HT1080 (cell line): ENCODE results near the gene SHPK. TPM values are rescaled to one million over a fixed set of nuclear protein-coding genes. Genes with fewer than 3 reads are reported as not detected.
A peak's percentile ranks its signal among the peaks of the same experiment; 100 is the strongest.
"Not testable (repeated sequence)": the region's sequence is repeated elsewhere in the genome, so short reads cannot be mapped to it uniquely, and the experiment has no call there.

Experiments used
- DNase-seq: peaks from one replicate; pipeline ENCODE4 v3.0.0-alpha.2; 2015; ENCODE audit warnings: low read depth
- total RNA-seq: library from RNA; depleted of rRNA; stranded (reverse); fragments of >200 nt; shearing (Covaris generic); gene quantifications from 2 replicates; pipeline ENCODE4 v1.2.3, GENCODE V29; 2014

SHPK gene
- total RNA-seq, 1 experiment from 2014 or later, result 31.2 TPM

GRCh38 chr17:3594051-3594800 lies 41.8 kb downstream of the SHPK start:
- DNase-seq, result peak; percentile 96

- no peak for DNase-seq
Observed at GRCh38 chr17:3593384-3593783, 42.7 kb downstream of the SHPK start.

- no peak for DNase-seq
Observed at GRCh38 chr17:3592216-3592860, 43.7 kb downstream of the SHPK start.

DNA sequence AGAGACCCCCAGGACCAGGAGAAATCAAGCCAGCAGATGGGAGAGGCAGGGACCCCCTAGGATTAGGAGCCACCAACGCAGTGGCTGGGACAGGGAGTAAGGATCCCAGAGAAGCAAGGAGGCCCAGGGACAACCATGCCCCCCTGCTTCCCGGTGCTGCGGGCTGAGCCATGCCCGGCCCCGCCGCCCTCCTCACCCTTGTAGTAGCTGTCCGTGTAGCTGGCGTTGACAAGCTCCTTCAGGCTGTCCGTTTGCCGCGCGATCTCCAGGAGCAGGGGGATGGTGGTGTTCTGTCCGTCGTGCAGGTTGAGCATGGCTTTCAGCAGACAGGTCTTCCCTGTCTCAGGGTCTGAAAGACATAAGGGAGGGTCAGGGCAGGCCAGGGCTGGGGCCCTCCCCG lies 45.3 kb downstream of the SHPK start:
- DNase-seq, result no peak

GRCh38 chr17:3590231-3590630 lies 45.8 kb downstream of the SHPK start:
- no peak for DNase-seq

DNA sequence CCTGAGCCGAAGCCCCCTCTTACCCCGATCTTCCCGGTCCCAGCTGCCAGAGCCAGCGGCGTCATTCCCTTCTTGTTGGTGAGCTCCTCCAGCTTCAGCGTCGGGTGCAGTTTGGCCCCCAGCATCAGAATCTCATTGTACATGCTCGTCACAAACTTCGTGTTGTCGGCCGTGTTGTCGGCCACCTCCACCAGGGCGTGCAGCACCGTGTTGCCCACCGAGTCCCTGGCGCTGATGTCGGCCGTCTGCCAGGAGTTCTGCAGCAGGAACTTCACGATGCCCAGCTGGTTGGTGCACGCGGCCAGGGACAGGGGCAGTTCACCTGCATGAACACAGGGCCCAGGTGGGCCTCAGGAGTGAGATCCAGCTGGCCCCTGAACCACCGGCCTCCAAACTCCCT lies 46.3 kb downstream of the SHPK start:
- DNase-seq, result no peak

DNA sequence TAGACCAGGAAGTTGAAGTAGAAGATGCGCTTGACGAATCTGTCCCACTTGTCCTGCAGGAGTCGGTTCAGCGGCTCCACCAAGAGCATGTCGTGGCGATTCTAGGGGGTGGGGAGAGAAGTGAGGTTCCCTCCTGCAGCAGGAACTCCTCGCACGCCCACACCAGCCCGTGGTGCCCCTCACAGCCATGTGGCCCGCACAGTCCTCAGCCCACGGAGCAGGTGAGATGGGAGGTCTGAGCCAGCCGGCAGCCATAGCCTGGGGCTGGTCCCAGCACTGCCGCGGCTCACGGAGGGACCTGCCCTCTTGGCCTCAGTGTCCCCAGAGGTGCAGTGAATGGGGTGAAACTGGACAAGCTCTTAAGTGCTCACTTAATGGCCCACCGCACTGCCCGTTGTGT lies 50.2 kb downstream of the SHPK start:
- DNase-seq, result no peak

DNA sequence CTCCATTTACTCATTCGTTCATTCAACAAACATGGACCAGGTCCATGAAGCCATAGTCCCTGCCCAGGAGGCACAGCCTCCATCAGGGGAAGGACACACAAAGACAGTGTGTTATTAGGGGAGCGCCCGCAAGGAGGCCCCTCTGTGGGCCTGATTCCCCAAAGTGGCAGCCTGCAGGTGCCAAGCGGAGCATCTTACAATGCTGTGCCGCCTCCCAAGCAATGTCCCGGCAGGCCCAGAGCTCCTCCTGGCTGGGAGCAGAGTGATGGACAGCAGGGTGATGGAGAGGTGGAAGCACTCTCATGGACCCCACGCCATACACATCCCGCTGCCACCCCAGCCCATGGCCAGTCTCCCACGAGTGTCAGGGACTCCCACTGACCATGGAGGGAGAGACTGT lies 52.6 kb downstream of the SHPK start:
- no peak for DNase-seq

- no peak for DNase-seq
Observed at GRCh38 chr17:3582915-3583314, 53.1 kb downstream of the SHPK start.

DNA sequence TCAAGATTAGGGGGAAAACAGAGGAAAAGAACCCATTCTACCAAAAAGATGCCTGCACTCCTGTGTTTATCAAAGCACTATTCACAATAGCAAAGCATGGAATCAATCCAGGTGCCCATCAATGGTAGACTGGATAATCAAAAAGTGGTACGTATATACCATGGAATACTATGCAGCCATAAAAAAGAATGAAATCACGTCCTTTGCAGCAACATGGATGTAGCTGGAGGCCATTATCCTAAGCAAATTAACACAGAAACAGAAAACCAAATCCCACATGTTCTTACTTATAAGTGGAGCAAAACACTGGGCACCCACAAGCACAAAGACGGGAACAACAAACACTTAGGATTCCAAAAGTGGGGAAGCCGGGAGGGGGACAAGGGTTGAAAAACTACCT lies 57.4 kb downstream of the SHPK start:
- not testable (repeated sequence) for DNase-seq

DNA sequence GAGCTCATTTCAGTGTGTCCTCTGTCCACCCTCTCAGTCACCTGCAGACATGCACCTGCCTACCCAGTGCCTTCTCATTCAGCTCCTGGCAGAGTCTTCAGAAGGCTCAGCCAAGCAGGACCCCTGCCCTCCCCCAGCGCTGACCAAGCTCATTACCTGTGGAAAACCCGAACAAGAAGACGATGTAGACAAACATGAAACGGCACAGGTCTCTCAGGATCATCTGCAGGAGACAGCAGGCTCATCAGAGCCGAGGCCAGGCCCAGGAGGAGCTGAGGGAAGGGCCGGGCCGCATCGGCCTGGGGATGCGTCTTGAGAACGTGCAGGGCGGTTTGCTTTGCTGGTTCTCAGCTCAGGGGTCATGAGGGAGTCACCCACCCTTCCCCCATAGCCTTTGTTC lies 59.1 kb downstream of the SHPK start:
- DNase-seq, result no peak

GRCh38 chr17:3575511-3575910 lies 60.5 kb downstream of the SHPK start:
- peak; percentile 97 for DNase-seq

- no peak for DNase-seq
Observed at GRCh38 chr17:3574231-3574630, 61.8 kb downstream of the SHPK start.

DNA sequence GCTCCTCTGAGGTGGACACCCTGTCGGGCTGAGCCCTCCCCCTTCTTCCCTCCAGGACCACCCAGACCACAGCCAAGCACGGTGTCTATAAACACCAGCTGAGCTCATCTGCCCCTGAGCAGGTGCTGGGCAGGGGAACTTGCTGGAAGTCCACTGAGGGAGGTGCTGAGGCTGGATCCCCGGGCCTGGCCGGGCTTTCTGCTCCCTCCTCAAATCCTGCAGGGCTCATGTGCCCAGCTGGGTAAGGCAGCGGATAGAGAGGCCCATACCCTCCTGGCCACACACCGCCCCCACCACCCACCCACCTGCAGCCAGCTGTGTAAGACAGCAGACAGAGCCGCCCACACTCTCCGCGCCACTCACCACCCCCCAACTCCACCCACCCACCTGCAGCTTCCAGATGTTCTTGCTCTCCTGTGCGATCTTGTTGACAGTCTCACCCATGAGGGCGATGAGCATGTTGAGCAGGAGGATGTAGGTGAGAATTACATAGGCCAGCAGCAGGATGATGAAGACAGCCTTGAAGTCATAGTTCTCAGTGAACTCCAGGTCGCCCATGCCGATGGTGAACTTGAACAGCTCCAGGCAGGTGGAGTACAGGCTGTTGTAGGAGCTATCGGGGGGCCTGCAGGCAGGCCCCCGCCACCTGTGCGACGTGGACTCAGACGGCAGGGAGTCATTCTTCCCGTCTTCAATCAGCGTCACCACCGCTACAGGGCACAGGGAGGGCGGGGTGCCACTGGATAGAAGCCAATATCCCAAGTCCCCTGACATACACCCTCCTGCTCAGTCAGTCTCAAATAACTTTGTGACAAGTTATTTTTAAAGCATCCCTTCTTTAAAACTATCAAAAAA lies 62.6 kb downstream of the SHPK start:
- no peak for DNase-seq

- DNase-seq, result no peak
Observed at GRCh38 chr17:3572231-3572630, 63.8 kb downstream of the SHPK start.

- no peak for DNase-seq
Observed at GRCh38 chr17:3571043-3571900, 64.8 kb downstream of the SHPK start.

- no peak for DNase-seq
Observed at GRCh38 chr17:3569534-3570137, 66.4 kb downstream of the SHPK start.

DNA sequence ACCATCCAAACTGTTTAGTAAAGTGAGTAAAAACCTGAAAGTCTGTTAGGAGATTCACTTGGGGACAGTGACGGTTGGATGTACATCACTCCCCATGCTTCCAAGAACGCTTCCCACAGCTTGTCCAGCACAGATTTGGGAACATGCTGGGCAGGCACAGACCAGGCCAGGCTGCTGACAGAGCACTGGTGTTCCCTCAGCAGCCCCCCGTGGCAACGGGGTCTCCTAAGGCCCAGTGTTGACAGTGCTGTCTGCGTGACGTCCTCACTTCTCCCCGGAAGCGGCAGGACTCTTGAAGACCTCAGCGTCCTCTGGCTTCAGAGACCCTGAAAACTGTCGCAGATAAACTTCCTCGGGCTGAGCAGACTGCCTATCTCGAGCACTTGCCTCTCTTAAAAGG lies 69.5 kb downstream of the SHPK start:
- no peak for DNase-seq

- no peak for DNase-seq
Observed at GRCh38 chr17:3565143-3565542, 70.9 kb downstream of the SHPK start.

DNA sequence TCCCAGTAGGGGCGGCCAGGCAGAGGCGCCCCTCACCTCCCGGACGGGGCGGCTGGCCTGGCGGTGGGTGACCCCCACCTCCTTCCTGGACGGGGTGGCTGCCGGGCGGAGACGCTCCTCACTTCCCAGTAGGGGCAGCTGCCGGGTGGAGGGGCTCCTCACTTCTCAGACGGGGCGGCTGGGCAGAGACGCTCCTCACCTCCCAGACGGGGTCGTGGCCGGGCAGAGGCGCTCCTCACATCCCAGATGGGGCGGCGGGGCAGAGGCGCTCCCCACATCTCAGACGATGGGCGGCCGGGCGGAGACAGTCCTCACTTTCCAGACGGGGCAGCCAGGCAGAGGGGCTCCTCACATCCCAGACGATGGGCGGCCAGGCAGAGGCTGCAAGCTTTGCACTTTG lies 71.8 kb downstream of the SHPK start:
- not testable (repeated sequence) for DNase-seq

GRCh38 chr17:3559270-3559645 lies 76.8 kb downstream of the SHPK start:
- no peak for DNase-seq
